Esophagus squamous epithelium (tissue), 4 donors: ENCODE measurements around the gene EFNA1.

ENCODE experiments used
- CTCF ChIP-seq, 6 experiments: fragments of 450-650 bp in 4 of 6; fragments of 200-600 bp in 2 of 6; sonication (generic) in 2 of 6; IDR thresholded peaks; one replicate each; pipeline ENCODE4 v1.5.1; 2016 to 2019; ENCODE audit warnings: antibody characterized with exemption in 6 of 6, mild to moderate bottlenecking in 4 of 6, moderate library complexity in 4 of 6
- POLR2A ChIP-seq, 4 donors: fragments of 450-650 bp; IDR thresholded peaks; one replicate each; pipeline ENCODE4 v1.6.1; 2017; ENCODE audit warnings: antibody characterized with exemption in 4 of 4, mild to moderate bottlenecking in 4 of 4, moderate library complexity in 3 of 4

- TF ChIP-seq CTCF (IDR thresholded peaks at IDR 0.05) (no peak), POLR2A (IDR thresholded peaks at IDR 0.05) (no peak)
Measured at GRCh38 chr1:155175281-155175926, 47.7 kb downstream of the EFNA1 start.
